NK-92 treated with Interleukin-12 subunit alpha and Interleukin-12 subunit beta, amount 100 ng/mL, for 24 hours (cell line): ENCODE measurements around the gene ADAMTSL3.
"Not testable (repeated sequence)": the region's sequence is repeated elsewhere in the genome, so short reads cannot be mapped to it uniquely, and the experiment has no call there.

Experiments
- DNase-seq: peaks from one replicate; lab custom pipeline; 2025; lab: John Stamatoyannopoulos, UW

ADAMTSL3 gene

DNA sequence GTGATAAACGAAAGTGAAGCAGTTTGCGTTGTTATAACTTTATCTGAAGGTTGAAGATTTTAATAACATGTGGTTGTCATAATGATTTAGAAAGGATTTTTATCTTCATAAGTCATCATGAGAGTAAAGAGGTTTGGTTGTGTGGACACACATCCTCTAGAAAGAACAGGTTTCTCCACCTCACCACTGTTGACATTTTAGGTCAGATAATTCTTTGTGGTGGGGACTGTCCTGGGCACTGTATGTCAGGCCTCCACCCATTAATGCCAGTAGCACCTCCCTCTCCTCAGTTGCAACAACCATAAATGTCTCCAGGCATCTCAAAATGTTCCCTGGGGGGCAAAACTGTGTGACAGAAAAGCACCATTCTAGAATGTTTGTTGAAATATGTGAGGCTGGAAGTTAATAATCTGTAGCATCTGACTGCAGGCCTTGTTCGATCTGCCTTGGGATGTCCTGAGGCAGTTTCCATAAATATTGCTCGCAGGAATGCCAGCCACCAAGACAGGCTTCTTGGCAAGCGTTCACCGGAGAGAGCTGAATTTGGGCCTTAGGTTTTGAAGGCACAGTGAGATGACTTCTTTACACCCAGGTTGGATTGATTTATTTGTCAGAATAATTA is 100.1 kb downstream of the ADAMTSL3 start:
- no peak for DNase-seq

DNA sequence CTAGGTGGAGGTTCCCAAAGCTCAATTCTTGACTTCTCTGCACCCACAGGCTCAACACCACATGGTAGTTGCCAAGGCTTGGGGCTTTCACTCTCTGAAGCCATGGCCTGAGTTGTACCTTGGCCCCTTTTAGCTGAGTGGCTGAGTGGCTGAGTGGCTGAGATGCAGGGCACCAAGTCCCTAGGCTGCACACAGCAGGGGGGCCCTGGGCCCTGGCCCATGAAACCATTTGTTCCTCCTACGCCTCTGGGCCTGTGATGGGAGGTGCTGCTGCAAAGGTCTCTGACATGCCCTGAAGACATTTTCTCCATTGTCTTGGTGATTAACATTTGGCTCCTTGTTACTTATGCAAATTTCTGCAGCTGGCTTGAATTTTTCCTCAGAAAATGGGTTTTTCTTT is 103.4 kb downstream of the ADAMTSL3 start:
- not testable (repeated sequence) for DNase-seq

DNA sequence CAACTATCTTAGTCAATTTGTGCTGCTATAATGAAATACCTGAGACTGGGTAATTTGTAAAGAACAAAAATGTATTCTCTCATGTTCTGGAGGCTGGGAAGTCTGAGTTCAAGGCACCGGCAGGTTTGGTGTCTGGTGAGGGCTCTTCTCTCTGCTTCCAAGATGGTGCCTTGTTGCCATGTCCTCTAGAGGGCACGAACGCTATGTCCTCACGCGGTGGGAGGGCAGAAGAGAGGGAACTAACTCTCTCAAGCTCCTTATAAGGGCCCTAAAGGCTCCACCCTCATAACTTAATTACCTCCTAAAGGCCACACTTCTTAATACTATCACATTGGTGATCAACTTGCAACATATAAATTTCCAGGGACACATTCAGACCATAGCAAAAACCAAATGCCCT is 108.4 kb downstream of the ADAMTSL3 start:
- no peak for DNase-seq

DNA sequence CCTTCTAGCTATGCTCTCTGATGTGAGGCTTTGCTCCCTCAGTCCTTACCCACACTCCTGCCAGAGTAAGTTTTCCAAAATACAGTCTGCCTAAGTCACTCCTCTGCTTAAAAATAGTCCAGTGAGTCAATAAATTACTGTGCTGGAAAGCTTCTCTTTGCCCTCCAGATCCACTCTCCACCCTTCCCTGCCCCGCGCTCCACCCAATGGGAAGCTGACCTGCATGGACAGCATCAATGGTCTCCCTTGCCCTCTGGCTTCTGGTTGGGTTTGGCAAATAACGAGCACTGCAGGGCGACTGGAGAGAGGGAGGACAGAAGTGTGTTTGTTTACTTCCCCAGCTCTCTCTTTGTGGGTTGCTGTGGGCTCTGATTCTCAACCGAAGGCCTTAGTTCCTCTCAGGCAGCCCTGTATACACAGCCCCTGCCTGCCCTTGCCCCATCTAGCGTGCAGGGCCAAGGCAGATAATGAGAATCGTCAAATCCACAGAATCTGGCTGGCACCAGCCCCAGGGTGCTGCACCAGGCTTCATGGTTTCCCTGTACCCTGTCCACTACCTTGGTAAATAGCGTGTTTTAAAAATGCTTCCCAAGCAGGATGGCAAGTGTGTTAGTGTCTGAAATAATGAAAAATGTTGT is 110.4 kb downstream of the ADAMTSL3 start:
- DNase-seq: no peak

DNA sequence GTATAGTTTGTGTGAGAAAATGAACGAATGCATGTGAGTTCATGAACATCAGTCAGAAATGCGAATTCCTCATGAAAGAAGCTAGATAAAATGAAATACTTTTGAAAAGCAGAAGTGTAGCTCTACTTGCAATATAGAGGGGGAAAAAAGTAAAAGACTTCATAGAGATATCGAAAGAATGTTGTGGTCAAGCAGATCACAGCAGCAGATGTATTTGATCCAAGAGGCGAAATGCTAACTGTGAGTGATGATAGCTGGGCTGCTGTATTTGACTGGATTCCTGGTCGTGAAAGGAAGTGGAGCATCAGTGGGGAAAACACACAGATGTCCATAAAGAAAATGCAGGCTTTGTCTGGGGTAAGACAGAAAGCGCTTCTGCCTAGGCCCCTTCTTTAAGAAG is 112.4 kb downstream of the ADAMTSL3 start:
- no peak for DNase-seq

DNA sequence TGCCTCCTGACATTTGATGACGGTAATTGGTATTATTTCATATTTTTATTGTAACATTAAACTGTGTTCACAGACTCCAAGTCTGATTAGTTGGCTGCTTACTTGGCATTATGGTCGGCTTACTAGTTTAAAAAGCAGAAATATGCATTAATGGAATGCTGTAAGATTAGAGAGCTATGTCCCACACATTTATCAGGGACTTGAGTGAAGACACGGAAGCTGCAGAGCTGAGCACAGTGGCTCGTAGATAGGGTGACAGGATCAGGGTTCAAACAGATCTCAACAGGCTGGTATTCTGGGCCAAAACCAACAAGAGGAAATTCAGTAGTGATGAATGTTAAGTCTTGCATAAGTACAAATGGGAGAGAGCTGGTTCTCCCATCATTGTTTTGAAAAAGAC is 113.8 kb downstream of the ADAMTSL3 start:
- DNase-seq: no peak

DNA sequence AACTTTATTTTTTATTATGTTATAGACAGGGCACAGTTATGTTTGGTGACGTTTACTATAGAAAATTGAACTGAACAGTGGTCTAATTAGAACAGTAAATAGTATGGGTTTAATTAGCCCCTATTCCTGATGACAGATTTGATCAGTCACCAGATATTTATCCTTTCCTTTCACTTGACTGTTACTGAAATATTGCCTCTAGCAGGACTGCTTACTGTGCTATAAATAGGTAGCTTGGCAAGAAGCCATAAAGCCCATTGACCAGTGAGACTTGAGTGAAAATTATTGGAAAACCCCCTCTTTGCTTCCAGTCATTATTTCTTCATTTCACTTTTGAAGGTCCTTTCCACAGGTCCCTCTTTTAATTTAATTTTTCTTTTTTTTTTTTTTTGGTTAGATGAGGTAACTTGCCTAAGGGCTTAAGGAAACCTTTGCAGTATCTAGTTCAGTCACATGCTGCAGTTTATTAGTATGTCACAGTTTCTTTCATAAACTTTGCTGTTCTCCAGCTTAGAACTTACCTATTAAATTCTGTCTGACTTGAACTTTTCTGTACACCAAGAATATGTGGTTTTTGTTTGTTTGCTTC is 115.6 kb downstream of the ADAMTSL3 start:
- no peak for DNase-seq

DNA sequence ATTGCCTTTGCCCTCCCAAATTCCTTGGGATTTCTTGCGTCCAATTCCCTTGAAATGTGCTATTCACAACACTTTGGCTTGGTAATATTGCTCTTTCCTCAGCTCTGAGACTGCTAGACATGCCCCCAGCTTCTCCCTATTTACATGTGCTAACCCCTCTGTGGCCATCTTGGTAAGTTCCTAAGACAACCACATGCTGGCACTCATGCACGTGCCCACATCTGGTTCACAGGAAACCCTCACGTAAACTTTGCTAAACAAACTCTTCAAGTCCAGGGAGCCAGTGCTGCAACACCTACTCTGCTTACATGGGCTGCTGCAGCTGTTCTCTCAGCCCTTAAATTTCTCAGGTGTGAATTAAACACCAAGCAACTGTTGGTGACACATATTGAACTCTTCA is 121.8 kb downstream of the ADAMTSL3 start:
- no peak for DNase-seq

DNA sequence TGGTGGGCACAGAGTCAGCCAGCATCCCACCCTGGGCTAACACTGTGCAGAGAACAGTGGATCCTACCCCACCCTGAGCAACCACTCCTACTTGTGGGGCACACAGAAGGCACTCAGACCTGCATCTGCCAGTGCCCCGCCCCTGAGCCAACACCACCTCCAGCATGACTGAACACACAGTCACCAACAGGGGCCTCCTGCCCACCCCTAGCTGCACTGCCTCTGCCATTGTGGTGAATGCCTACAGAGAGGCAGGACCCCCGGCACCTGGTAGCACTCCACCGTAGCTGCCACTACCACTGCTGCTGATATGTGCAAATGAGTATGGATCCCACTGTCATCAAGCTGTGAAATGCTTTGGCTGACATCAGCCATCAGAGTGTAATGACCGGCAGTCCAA is 123.1 kb downstream of the ADAMTSL3 start:
- no peak for DNase-seq

DNA sequence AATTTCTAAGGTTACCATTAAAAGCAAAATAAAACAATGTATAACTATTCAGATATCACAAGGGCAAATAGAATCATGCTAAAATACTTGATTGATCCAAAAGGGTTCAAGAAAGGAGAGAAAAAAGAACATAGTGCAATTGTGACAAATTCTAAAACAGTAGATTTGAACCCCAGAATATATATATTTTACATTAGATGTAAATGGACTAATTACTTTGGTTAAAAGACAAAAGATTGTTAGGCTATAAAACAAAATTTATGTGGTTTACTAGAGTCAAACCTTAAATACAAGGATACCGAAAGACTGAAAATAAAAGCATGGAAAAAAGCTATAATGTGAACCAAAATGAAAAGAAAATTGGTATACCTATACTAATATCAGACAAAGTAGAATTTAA is 129.3 kb downstream of the ADAMTSL3 start:
- DNase-seq: no peak

DNA sequence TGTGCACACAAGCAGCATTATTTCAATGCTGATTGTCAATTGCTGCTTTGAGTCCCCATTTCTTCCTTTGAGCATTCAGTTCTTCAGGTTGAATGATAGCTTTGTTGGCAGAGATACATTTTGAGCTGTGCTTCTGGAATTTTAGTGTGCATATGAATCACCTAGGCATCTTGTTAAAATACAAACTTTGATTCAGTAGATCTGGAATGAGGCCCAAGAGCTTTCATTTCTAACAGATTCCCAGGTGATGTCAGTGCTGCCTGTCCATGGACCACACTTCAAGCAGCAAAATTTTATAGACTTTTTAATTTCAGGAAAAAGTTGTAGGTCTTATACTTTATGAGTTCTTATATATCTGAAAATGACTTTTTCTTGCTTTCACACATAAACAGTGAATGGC is 131.1 kb downstream of the ADAMTSL3 start:
- DNase-seq: no peak

DNA sequence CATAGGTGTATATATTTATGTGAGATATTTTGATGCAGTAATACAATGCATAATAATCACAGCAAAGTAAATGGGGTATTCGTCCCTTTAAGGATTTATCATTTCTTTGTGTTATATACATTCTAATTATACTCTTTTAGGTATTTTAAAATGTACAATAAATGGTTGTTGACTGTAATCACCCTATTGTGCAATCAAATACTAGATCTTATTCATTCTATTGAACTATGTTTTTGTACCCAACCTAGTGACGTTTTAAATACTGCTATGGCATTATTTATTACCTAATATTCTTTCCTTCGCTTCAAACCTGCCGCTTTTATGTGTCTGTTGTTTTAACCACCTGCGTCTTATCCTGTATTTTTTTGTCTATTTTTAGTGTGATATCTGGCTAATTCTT is 132.4 kb downstream of the ADAMTSL3 start:
- no peak for DNase-seq

DNA sequence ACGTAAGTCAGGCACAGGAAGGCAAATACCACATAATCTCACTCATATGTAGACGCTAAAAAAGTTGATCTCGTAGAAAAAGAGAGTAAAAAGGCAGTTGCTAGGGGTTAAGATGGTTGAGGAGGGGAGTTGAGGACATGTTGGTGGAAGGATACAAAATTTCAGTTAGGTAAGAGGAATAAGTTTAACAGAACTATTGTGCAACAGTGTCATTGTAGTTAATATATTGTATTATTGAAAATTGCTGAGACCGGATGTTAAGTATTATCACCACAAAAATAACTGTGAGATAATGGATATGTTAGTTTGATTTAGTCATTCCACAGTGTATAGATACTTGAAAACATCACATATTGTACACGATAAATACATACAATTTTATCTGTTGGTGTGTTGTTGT is 139.1 kb downstream of the ADAMTSL3 start:
- no peak for DNase-seq

DNA sequence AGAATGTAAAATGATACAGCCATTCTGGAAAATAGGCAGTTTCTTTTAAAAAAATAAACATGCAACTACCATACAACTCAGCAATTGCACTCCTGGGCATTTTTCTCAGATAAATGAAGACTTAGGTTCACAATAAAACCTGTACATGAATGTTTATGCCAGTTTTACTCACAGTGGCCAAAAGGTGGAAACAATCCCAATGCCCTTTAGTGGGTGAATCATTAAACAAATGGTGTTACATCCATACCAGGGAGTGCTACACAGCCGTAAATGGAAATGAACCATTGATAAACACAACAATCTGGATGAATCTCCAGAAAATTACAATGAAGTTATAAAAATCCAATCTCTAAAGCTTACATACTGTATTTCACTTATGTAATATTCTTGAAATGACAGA is 140.3 kb downstream of the ADAMTSL3 start:
- DNase-seq: no peak

DNA sequence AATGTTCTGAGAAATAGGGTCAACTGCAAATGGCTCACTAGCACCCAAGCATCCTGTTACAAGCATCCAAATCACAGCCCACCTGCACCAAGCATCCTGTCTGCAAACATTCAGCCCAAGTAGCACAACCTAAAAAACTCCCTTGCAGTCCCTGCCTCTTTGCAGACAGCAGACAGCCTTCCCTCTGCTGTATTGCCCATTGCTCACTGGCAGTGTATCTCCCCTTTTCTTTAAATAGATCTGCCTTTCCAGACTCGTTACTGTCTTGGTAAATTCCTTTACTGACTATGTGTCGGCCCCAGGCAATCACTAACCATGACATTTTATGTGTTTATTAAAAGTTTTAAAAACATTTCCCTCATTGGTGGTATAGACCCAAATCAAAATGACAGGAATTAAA is 155.4 kb downstream of the ADAMTSL3 start:
- no peak for DNase-seq

DNA sequence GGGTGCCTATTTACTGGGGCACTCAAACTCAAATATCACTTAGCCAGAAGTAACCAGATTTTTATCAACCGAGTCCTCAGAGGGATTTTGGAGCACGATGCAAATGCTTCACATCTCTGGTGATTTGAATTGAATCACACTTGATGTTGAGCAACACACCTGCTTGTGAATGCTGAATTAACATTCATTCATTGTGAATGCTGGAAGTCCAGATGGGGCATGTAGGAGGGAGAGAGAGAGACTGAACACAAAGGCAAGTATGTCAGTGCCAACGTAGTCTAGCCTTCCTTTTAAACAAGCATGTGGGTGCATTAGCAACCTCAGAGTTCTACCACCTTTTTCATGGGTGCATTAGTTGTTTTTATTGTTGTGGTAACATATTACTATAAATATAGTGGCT is 156.2 kb downstream of the ADAMTSL3 start:
- DNase-seq: no peak

DNA sequence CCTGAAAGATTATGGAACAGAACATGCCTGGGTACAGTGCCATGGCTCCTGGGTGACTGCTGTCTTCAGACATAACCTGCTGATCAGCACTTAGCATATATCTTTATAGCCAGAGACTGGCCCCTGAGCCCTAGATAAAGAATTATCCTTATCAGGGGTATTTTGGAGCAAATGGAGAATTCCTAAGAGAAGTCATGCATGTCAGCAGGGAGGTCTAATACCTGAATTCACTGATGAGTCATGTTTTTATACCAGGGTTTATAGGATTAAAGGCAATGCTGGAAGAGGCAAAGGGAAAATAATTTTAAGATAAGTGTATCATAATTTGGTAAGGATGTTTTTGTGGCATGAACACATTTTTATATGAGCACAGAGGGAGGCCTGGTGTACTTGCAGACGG is 159.8 kb downstream of the ADAMTSL3 start:
- no peak for DNase-seq

DNA sequence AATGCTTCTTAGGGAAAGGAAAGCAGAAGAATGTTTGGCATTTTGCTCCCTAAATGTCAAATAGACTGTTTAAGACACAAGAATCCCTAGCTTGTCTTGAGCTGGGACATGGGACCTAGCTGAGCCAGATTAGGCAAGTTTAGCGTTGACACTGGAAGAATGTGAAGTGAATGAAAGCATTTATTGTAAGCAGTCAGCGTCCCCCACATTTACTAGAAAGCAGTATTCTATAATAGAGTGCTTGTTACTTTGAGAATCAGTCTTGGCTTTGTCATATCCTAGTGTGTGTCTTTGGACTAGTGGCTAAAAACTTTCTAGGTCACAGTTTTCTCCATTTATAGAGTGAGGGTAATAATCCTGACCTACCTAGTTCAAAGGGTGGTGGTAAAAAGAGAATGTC is 161.6 kb downstream of the ADAMTSL3 start:
- no peak for DNase-seq

DNA sequence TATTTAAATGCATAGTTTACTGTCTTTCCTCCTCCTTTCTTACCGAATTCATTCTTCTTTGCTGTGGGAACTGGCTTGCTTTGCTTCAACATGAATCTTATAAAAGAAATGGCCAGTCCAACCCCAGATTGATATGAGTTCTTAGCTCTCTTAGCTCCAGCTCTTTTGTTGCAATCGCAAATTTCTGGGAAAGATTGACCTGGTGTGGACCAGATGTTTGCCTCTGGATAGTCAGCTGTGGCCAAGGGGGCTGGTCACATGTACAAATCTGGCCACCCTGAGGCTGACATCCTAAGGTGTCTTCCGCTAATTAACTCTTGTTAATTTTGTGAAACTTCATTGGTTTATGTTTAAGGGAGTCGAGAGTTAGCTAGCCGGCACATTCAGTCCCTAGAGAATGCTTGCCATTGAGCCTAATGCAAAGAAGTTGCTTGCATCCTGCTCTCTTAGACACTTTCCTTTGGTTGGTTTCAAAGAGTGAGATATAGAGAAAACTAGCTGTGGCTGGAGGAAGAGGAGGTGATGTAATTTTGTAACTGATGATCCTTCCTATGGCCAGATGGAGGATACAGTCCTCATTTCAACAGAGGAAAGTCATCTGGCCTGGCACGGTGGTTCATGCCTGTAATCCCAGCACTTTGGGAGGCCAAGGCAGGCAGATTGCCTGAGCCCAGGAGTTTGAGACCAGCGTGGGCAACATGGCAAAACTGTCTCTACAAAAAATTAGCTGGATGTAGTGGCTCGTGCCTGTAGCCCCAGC is 162.4 kb downstream of the ADAMTSL3 start:
- DNase-seq: no peak

DNA sequence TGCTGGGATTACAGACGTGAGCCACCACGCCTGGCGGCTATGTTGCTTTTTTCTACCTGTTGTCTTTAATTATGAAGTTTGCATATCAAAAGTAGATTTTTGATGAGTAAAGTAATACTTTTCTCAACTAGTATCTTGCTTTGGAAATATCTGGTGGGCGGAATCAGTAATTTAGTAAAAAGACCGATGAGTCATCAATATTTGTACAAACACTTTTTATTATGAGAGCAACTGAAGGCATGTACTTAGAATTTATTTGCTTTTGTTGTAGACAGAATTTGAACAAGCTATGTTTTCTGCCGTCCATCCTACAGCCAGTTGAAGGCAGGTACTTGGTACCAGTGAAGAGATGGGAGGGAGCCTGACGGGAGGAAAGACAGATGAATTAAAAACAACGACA is 164.7 kb downstream of the ADAMTSL3 start:
- DNase-seq: no peak

DNA sequence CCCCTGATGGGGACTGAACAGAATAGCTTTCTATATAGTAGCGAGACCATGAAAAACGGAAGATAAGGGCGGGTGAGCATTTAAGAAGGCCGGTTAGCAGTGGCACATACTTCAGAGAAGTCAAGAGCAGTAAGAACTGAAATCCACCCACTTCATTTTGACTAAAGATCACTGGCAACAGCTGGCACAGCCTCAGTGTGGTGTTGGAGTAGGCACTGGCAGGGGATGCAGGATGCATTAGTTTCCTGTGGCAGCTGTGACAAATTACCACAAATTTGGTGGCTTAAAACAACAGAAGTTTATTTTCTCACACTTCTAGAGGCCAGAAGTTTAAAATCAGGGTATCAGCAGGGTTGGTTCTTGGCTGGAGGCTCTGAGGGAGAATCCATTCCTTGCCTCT is 176.5 kb downstream of the ADAMTSL3 start:
- DNase-seq: no peak

DNA sequence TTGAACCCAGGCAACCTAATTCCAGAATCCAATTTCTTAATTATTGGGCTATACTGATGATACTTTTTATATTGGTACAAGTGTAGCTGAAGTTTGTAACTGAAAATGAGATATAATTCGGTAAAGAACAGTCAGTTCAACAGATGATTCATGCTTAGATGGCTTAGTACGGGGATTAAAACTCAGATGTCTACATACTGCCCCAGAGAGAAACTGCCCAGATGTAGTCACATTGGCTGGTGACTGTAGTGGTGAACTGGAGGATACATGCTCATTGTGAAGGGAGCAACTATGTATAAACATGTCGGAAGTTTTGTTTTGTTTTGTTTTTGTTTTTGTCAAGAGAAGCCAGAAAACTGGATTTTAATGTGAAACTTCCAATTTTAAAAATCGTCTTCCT is 179.6 kb downstream of the ADAMTSL3 start:
- DNase-seq: no peak

DNA sequence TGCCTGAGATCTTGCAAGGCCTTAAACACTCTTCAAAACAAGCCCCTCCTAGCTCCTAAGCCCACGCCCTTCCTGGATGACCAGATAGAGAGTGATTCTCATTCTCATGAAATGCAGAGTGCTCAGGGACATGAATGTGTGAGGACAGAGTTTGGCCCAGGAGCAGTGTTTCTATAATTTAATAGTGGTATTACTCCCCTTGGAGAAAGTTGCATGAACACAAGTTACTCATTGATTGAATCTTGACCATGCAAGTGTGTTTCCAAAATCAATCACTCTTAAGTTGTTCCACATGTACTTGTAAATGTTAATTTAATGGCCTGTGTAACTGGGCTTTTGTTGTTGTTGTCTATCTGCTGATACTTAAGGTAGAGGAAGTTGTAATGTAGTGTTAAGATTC is 181.6 kb downstream of the ADAMTSL3 start:
- no peak for DNase-seq
